Epithelial cell of esophagus (primary cell): Measurements from ENCODE around the gene JARID2.
A peak's percentile ranks its signal among the peaks of the same experiment; 100 is the strongest.

Source experiments
- DNase-seq: peaks from one replicate; pipeline ENCODE4 v3.0.0; 2010; ENCODE audit warnings: low read depth
- H3K4me3 ChIP-seq: 2 replicates; pipeline ENCODE4 v1.5.1; 2011; ENCODE audit warnings: mild to moderate bottlenecking, low read length, control low read depth
- TF ChIP-seq, protein P1 (sequence below): IDR thresholded peaks from 2 replicates; pipeline ENCODE4 v1.5.1; 2011; ENCODE audit warnings: low read depth, mild to moderate bottlenecking, low read length, control low read depth, inconsistent platforms; ENCODE audit not compliant: insufficient read depth; ENCODE audit errors: missing control alignments

JARID2 gene

DNA sequence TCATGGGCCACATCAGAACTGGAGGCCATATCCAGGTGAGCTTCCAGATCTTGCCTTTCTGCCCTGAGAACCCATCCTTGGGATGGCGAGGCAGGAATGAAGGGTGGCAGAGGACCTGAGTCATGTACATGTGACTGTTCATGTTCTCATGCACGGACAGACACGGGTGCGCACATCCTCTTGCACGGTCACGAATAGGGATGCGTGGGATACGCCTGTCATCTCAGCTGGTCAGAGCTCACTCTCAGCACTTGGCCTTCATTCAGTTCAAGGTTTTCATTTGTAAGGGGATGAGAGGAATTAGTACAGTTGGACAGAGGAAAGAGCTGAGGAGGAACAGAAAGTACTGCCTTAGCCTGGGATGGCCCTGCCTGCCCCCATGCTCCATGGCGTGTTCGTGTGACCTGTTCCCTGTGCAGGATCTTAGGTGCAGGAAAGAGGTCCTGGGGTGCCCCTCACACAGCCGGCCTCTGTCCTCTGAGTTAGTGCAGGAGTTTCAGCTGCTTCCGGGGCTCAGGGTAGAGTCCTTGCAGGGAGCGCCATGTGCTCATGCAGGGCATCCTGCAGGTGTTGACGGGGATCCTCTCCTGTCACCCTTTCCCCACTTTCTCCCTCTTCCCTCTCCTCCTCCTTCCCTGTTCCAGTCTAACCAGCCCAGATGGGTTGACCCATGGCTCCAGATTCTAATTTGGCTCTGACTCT is 243.5 kb downstream of the JARID2 start:
- H3K4me3 ChIP-seq, result no peak overlapping the region
- no peak for DNase-seq
- TF ChIP-seq, protein P1, sequence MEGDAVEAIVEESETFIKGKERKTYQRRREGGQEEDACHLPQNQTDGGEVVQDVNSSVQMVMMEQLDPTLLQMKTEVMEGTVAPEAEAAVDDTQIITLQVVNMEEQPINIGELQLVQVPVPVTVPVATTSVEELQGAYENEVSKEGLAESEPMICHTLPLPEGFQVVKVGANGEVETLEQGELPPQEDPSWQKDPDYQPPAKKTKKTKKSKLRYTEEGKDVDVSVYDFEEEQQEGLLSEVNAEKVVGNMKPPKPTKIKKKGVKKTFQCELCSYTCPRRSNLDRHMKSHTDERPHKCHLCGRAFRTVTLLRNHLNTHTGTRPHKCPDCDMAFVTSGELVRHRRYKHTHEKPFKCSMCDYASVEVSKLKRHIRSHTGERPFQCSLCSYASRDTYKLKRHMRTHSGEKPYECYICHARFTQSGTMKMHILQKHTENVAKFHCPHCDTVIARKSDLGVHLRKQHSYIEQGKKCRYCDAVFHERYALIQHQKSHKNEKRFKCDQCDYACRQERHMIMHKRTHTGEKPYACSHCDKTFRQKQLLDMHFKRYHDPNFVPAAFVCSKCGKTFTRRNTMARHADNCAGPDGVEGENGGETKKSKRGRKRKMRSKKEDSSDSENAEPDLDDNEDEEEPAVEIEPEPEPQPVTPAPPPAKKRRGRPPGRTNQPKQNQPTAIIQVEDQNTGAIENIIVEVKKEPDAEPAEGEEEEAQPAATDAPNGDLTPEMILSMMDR, result no peak

- no peak overlapping the region for H3K4me3 ChIP-seq
- no peak for DNase-seq
- TF ChIP-seq, protein P1, result no peak
These were observed 244.6 kb downstream of the JARID2 start for GRCh38 chr6:15490242-15491100.

DNA sequence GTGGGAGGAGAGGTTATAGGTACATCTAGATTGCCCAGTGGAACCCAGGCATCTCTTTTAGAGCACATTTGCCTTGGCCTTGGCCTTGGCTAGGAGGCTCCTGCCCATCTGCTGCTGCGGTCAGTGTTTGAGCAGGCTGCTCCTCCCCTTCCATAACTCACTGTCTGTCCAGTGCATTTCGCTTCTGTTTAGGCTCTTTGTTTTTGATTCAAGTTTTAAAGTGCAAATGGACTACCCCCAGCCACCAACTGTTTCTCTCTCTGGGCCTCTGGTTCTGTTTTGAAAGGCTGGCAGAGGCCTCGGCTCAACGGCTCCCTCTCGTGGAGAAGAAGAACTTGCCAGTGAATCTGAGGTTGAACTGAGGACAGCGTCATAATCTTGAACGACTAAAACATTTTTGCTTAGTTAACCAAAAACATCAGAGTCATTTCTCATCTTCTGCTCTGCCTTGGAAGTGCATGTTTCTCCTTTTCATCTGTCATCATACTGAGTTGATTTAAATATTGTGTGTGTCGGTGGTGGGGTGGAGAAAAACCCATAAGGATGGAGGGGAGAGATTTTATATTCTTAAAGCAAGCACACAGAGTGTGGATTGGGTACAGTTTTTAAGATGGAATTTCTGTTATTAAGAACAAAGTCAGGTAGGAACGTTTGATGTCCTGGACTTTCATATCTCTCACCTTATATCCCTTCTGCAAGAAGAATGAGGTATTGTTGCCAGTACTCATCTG is 245.6 kb downstream of the JARID2 start:
- H3K4me3 ChIP-seq, result no peak overlapping the region
- TF ChIP-seq, protein P1, result peak; percentile 98
- peak; percentile 69 for DNase-seq

DNA sequence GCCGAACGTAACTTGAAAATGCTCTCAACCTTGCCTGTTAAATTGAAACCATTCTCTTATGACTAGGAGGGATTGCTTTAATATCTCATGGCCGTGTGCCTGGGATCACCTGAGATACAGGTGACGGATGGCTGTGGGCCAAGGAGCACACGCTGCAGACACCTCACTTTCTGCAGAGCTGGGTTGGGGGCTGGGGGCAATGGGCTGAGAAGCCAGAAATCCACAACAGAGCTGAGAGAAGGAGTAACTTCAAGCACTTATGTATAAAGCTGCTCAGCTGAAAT is 246.1 kb downstream of the JARID2 start:
- no peak for DNase-seq
- TF ChIP-seq, protein P1, result no peak
- no peak overlapping the region for H3K4me3 ChIP-seq

- H3K4me3 ChIP-seq, result no peak overlapping the region
- TF ChIP-seq, protein P1, result no peak
- no peak for DNase-seq
These were observed 247.7 kb downstream of the JARID2 start for GRCh38 chr6:15493437-15494168.

DNA sequence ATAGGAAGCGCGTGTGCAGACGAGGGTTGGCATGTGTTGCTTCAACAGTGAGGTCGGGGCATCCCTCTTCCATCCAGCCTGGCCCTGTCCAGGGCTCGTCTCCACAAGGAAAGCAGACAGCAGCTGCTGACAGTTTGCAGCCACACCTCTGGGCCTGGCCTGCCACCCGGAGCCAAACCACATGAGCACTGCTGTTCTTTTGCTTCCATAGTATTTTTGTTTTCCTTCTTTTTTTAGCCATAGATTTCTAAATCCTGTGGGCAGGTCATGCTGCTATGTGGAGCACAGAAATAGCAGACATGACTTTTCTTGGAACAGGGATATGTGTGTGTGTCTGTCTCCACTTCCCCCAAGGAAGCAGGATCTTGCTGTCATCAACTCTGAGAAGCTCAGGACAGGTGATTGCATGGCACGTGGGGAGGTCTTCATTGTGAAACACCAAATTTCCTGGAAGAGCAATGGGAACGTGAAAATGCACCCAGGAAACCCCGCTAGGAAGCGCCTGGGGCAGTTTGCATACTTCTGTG is 249.6 kb downstream of the JARID2 start:
- TF ChIP-seq, protein P1, result no peak
- DNase-seq, result peak; percentile 33
- H3K4me3 ChIP-seq, result no peak overlapping the region
